ENCODE results near the gene CNTN4. TPM values are rescaled to one million over a fixed set of nuclear protein-coding genes. Genes with fewer than 3 reads are reported as not detected.

The CNTN4 gene
- total and polyA plus RNA-seq, 2 donors (not counting 3 experiments of a cell fraction or from before 2014, with no cell fraction given), result not detected

- intact Hi-C loops (cut with micrococcal nuclease), result no loop called here
- H3K79me2 ChIP-seq (ENCODE audit: control insufficient read depth, insufficient read depth, low read length), result no peaks in the 10 kb centered on the region
- dilution Hi-C loops (cut with MboI; ENCODE audit: extremely low pct_ligation_motif_present, low sequenced_read_pairs), result no loop called here
- BruUV-seq (replicated peaks), result no TSS peak
- no peaks in the 10 kb centered on the region for H3K9me3 ChIP-seq (replicated peaks; ENCODE audit: control insufficient read depth, insufficient read depth, low read length)
- no peak overlapping the region for H3K4me2 ChIP-seq (ENCODE audit: insufficient read depth, low read length)
- no peak overlapping the region for H3K27ac ChIP-seq (ENCODE audit: insufficient read depth, low read depth, low read length)
- no peaks in the 10 kb centered on the region for H4K20me1 ChIP-seq (replicated peaks; ENCODE audit: control insufficient read depth, extremely low read depth, insufficient read depth, low read length)
- no peak overlapping the region for H2AFZ ChIP-seq (ENCODE audit: low read depth, low read length)
- H3K27me3 ChIP-seq (ENCODE audit: control insufficient read depth in 2 of 2, insufficient read depth in 2 of 2, low read length in 2 of 2), result no peaks in the 10 kb centered on the region
- H3K9ac ChIP-seq (replicated peaks; ENCODE audit: extremely low read depth, insufficient read depth, low read length), result no peak overlapping the region
- no peak overlapping the region for H3K4me3 ChIP-seq (replicated peaks in 1 of 3; ENCODE audit: insufficient read depth in 1 of 3, low read depth in 1 of 3, low read length in 3 of 3)
- DNase-seq (ENCODE audit: low read depth, low spot score), result no peak
- no peaks in the 10 kb centered on the region for H3K9me1 ChIP-seq (replicated peaks; ENCODE audit: control insufficient read depth, extremely low read depth, insufficient read depth, low read length)
- H3K36me3 ChIP-seq (ENCODE audit: control insufficient read depth in 2 of 2, extremely low read depth in 1 of 2, insufficient read depth in 2 of 2, low read length in 2 of 2), result no peaks in the 10 kb centered on the region
- TF ChIP-seq POLR2A (IDR thresholded peaks at IDR 0.05; ENCODE audit: low read depth, low read length) (no peak), POLR2AphosphoS5 (IDR thresholded peaks at IDR 0.05; ENCODE audit: insufficient read depth, low read depth, low read length) (no peak), FOS (IDR thresholded peaks at IDR 0.05; ENCODE audit: borderline replicate concordance, insufficient read depth, low read length) (no peak), EZH2 (IDR thresholded peaks at IDR 0.05; ENCODE audit: borderline replicate concordance, low read depth, low read length, severe bottlenecking) (no peak), GATA2 (IDR thresholded peaks at IDR 0.05; ENCODE audit: insufficient read depth, insufficient read length, low read depth, low read length) (no peak), JUN (IDR thresholded peaks at IDR 0.05; ENCODE audit: borderline replicate concordance, insufficient read depth, insufficient read length, low read depth) (no peak), CTCF (IDR thresholded peaks at IDR 0.05; ENCODE audit: extremely low read depth in 1 of 2, insufficient read depth in 1 of 2, low read depth in 1 of 2, low read length in 2 of 2) (no peak), MYC (IDR thresholded peaks at IDR 0.05; ENCODE audit: low read depth, low read length) (no peak), MAX (IDR thresholded peaks at IDR 0.05; ENCODE audit: insufficient read depth, insufficient read length) (no peak)
- no peak for FAIRE-seq
- no peaks in the 10 kb centered on the region for H3K4me1 ChIP-seq (ENCODE audit: control insufficient read depth, extremely low read depth, insufficient read depth, low read length)
- ChIA-PET POLR2A (no interaction called here), CTCF (no interaction called here)
Measured at GRCh38 chr3:3101660-3102458, 1003.2 kb downstream of the CNTN4 start.

Measured in endothelial cell of umbilical vein (primary cell).